DOHH2 (cell line): ENCODE results near the gene CDK14.

ENCODE experiments used
- H3F3A ChIP-seq: fragments of 200-600 bp; sonication (generic), shearing (Covaris generic); 2 replicates; pipeline ENCODE4 v1.6.0; 2016; ENCODE audit warnings: antibody characterized with exemption, mild to moderate bottlenecking; ENCODE audit not compliant: control insufficient read depth, insufficient read depth
- H3K27ac ChIP-seq: fragments of 200-600 bp; sonication (generic); 2 replicates; pipeline ENCODE4 v1.5.1; 2014; ENCODE audit warnings: low read depth, mild to moderate bottlenecking, low read length, moderate library complexity
- H3K27me3 ChIP-seq: fragments of 200-600 bp; sonication (generic); 2 replicates; pipeline ENCODE4 v1.6.1; 2014; ENCODE audit warnings: mild to moderate bottlenecking, low read length, mixed read lengths; ENCODE audit not compliant: control insufficient read depth
- H3K36me3 ChIP-seq: fragments of 200-600 bp; sonication (generic); 2 replicates; pipeline ENCODE4 v1.6.1; 2014; ENCODE audit warnings: mild to moderate bottlenecking, low read length, moderate library complexity, mixed read lengths; ENCODE audit not compliant: control insufficient read depth
- H3K4me1 ChIP-seq: fragments of 200-600 bp; sonication (generic); 2 replicates; pipeline ENCODE4 v1.6.1; 2014; ENCODE audit warnings: mild to moderate bottlenecking, low read length, mixed read lengths; ENCODE audit not compliant: control insufficient read depth
- H3K4me2 ChIP-seq: fragments of 200-600 bp; sonication (generic); 2 replicates; pipeline ENCODE4 v1.6.0; 2014; ENCODE audit warnings: mild to moderate bottlenecking, low read length, moderate library complexity
- H3K4me3 ChIP-seq: fragments of 200-600 bp; sonication (generic); 2 replicates; pipeline ENCODE4 v1.5.1; 2014; ENCODE audit warnings: mild to moderate bottlenecking, low read length, mixed read lengths
- H3K79me2 ChIP-seq: fragments of 200-600 bp; sonication (generic); 2 replicates; pipeline ENCODE4 v1.6.1; 2014; ENCODE audit warnings: mild to moderate bottlenecking, low read length, mixed read lengths; ENCODE audit not compliant: control insufficient read depth
- H3K9me2 ChIP-seq: fragments of 200-600 bp; sonication (generic); replicated peaks from 2 replicates; pipeline ENCODE4 v1.6.1; 2014; ENCODE audit warnings: mild to moderate bottlenecking, low read length, mixed read lengths; ENCODE audit not compliant: control insufficient read depth
- H3K9me3 ChIP-seq: fragments of 200-600 bp; sonication (generic); 2 replicates; pipeline ENCODE4 v1.6.1; 2014; ENCODE audit warnings: antibody characterized with exemption, low read length, mixed read lengths; ENCODE audit not compliant: control insufficient read depth, insufficient read depth
- H4K20me1 ChIP-seq: fragments of 200-600 bp; sonication (generic); 2 replicates; pipeline ENCODE4 v1.6.0; 2014; ENCODE audit warnings: low read depth, mild to moderate bottlenecking, antibody characterized with exemption, low read length, moderate library complexity; ENCODE audit not compliant: control insufficient read depth, insufficient read depth
- CTCF ChIP-seq: fragments of 200-600 bp; sonication (generic); IDR thresholded peaks from one replicate; pipeline ENCODE4 v1.5.1; 2014; ENCODE audit warnings: antibody characterized with exemption, mild to moderate bottlenecking, low read depth, low read length; ENCODE audit not compliant: poor library complexity, severe bottlenecking
- EZH2phosphoT487 ChIP-seq: fragments of 200-600 bp; sonication (generic); IDR thresholded peaks from 2 replicates; pipeline ENCODE4 v1.6.1; 2017; ENCODE audit warnings: borderline replicate concordance, mild to moderate bottlenecking, antibody characterized with exemption, low read length, moderate library complexity, mixed read lengths

Gene CDK14

GRCh38 chr7:90726120-90726519, 130.0 kb downstream of the CDK14 start:
- H3K27ac ChIP-seq = peak overlapping the region; percentile 92
- peak overlapping the region; percentile 82 for H3K4me2 ChIP-seq
- peaks cover 100% of the 10 kb centered on the region for H3K79me2 ChIP-seq
- peaks cover 90% of the 10 kb centered on the region for H3K4me1 ChIP-seq
- no peaks in the 10 kb centered on the region for H4K20me1 ChIP-seq
- peaks cover 18% of the 10 kb centered on the region for H3K9me3 ChIP-seq
- no peaks in the 10 kb centered on the region for H3K9me2 ChIP-seq
- peaks cover 61% of the 10 kb centered on the region for H3K36me3 ChIP-seq
- H3K27me3 ChIP-seq = no peaks in the 10 kb centered on the region
- TF ChIP-seq EZH2phosphoT487 (no peak), CTCF (no peak)
- peaks cover 48% of the 10 kb centered on the region for H3F3A ChIP-seq
- peak overlapping the region; percentile 74 for H3K4me3 ChIP-seq

GRCh38 chr7:90726623-90727022, 130.5 kb downstream of the CDK14 start:
- Histone ChIP-seq H3K79me2 (peaks cover 100% of the 10 kb centered on the region), H3K27ac (peak overlapping the region; percentile 92), H3K9me3 (peaks cover 20% of the 10 kb centered on the region), H3K36me3 (peaks cover 61% of the 10 kb centered on the region), H3K4me1 (peaks cover 85% of the 10 kb centered on the region), H3K4me2 (peak overlapping the region; percentile 82), H4K20me1 (no peaks in the 10 kb centered on the region), H3K27me3 (no peaks in the 10 kb centered on the region), H3F3A (peaks cover 44% of the 10 kb centered on the region), H3K9me2 (no peaks in the 10 kb centered on the region), H3K4me3 (peak overlapping the region; percentile 74)
- TF ChIP-seq CTCF (no peak), EZH2phosphoT487 (no peak)

DNA sequence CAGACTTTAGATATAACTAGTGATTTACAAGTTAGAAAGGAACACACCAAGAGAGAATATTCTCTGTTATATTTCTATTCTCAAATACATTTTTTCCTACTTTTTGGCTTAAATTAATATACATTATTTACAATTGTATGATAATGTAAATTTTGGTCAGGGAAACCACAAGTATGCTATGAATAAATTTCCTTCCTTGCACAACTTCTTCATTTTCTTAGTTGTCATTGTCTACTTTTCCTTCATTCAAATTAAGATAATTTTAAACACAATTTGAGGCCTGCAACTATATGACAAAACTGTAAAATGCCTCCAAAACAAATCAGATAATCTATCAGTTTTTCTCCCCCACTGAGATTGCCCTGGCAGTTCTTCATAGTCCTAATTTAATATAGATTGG, 131.3 kb downstream of the CDK14 start:
- H3K9me2 ChIP-seq = no peaks in the 10 kb centered on the region
- peak overlapping the region; percentile 74 for H3K4me3 ChIP-seq
- H3K9me3 ChIP-seq = peaks cover 27% of the 10 kb centered on the region
- H3K36me3 ChIP-seq = peaks cover 68% of the 10 kb centered on the region
- H3K4me1 ChIP-seq = peaks cover 78% of the 10 kb centered on the region
- peaks cover 100% of the 10 kb centered on the region for H3K79me2 ChIP-seq
- no peak for TF ChIP-seq EZH2phosphoT487
- no peak for TF ChIP-seq CTCF
- H3K4me2 ChIP-seq = peak overlapping the region; percentile 82
- peaks cover 40% of the 10 kb centered on the region for H3F3A ChIP-seq
- no peaks in the 10 kb centered on the region for H4K20me1 ChIP-seq
- H3K27ac ChIP-seq = peak overlapping the region; percentile 92
- no peaks in the 10 kb centered on the region for H3K27me3 ChIP-seq
